SK-N-SH treated with all-trans-retinoic acid at 6 μM for 48 hours (cell line): ENCODE data around the gene DPYSL5.

ENCODE experiments used
- BACH2 ChIP-seq: fragments of 250-450 bp; sonication (Bioruptor Pico); IDR thresholded peaks from 2 replicates; pipeline ENCODE4 v1.9.0; 2021; ENCODE audit warnings: mild to moderate bottlenecking, borderline replicate concordance
- OSR1 ChIP-seq: fragments of 250-450 bp; sonication (Bioruptor Pico); IDR thresholded peaks from 2 replicates; pipeline ENCODE4 v1.8.0; 2022; ENCODE audit warnings: moderate library complexity, mild to moderate bottlenecking, inconsistent platforms
- PPARA ChIP-seq: fragments of 250-450 bp; sonication (Bioruptor Pico); IDR thresholded peaks from 2 replicates; pipeline ENCODE4 v1.5.0; 2020; ENCODE audit warnings: mild to moderate bottlenecking, borderline replicate concordance
- TCF4 ChIP-seq: fragments of 250-450 bp; sonication (Bioruptor Pico); IDR thresholded peaks from 2 replicates; pipeline ENCODE4 v1.8.0; 2021; ENCODE audit warnings: mild to moderate bottlenecking, moderate library complexity, borderline replicate concordance
- TOX ChIP-seq: fragments of 250-450 bp; sonication (Bioruptor Pico); IDR thresholded peaks from 2 replicates; pipeline ENCODE4 v1.8.0; 2021; ENCODE audit warnings: mild to moderate bottlenecking, moderate library complexity, borderline replicate concordance
- ZC3H10 ChIP-seq: fragments of 250-450 bp; sonication (Bioruptor Pico); IDR thresholded peaks from 2 replicates; pipeline ENCODE4 v1.5.1; 2021; ENCODE audit warnings: mild to moderate bottlenecking, moderate library complexity
- ZFP3 ChIP-seq: fragments of 250-450 bp; sonication (Bioruptor Pico); IDR thresholded peaks from 2 replicates; pipeline ENCODE4 v1.5.0; 2020; ENCODE audit warnings: mild to moderate bottlenecking, moderate library complexity
- ZFP30 ChIP-seq: fragments of 450-650 bp; formaldehyde crosslinking; IDR thresholded peaks from 2 replicates; pipeline ENCODE4 v1.5.0; 2022; ENCODE audit warnings: mild to moderate bottlenecking, moderate library complexity
- ZNF565 ChIP-seq: fragments of 450-650 bp; formaldehyde crosslinking; conservative IDR thresholded peaks from 2 replicates; pipeline ENCODE4 v1.5.0; 2020; ENCODE audit warnings: low read depth, mild to moderate bottlenecking, moderate library complexity
- ZNF8 ChIP-seq: fragments of 450-650 bp; formaldehyde crosslinking; IDR thresholded peaks from 2 replicates; pipeline ENCODE4 v1.5.0; 2020; ENCODE audit warnings: mild to moderate bottlenecking, moderate library complexity
- TF ChIP-seq, protein P1 (sequence below): fragments of 250-450 bp; sonication (Bioruptor Pico); IDR thresholded peaks from 2 replicates; pipeline ENCODE4 v1.8.0; 2020; ENCODE audit warnings: mild to moderate bottlenecking, moderate library complexity, borderline replicate concordance
- TF ChIP-seq, protein P2 (sequence below): fragments of 250-450 bp; sonication (Bioruptor Pico); IDR thresholded peaks from 2 replicates; pipeline ENCODE4 v1.5.1; 2021; ENCODE audit warnings: mild to moderate bottlenecking, moderate library complexity
- TF ChIP-seq, protein P3 (sequence below): fragments of 250-450 bp; sonication (Bioruptor Pico); IDR thresholded peaks from 2 replicates; pipeline ENCODE4 v1.5.1; 2020; ENCODE audit warnings: low read depth, mild to moderate bottlenecking, moderate library complexity

DNA sequence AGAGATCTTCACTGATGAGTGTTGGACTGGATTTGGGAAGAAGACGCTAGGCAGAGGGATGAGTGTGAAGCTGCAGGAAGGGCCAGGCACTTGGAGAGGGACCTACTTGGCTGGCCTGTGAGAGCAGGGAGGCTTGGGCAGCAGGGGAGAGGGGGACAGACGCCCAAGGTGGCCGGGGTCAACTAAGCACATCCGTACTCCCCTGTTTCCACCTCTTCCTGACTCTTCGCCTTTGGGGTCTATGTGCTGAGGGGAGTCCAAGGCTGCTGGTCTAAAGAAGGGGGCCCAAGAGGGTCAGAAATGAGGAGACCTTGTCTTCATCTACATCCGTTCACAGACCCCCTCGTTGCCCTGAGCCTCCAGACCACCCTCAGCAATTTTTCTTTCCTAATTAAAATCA, 16.7 kb downstream of the DPYSL5 start:
- TF ChIP-seq ZFP30 (CRISPR knock-in tag) (no peak), ZFP3 (CRISPR knock-in tag) (no peak), TOX (CRISPR knock-in tag) (no peak), TCF4 (CRISPR knock-in tag) (no peak), OSR1 (no peak), ZNF565 (no peak), ZNF8 (no peak), ZC3H10 (CRISPR knock-in tag) (no peak), BACH2 (CRISPR knock-in tag) (no peak), PPARA (CRISPR knock-in tag) (no peak)
- TF ChIP-seq, protein P1, sequence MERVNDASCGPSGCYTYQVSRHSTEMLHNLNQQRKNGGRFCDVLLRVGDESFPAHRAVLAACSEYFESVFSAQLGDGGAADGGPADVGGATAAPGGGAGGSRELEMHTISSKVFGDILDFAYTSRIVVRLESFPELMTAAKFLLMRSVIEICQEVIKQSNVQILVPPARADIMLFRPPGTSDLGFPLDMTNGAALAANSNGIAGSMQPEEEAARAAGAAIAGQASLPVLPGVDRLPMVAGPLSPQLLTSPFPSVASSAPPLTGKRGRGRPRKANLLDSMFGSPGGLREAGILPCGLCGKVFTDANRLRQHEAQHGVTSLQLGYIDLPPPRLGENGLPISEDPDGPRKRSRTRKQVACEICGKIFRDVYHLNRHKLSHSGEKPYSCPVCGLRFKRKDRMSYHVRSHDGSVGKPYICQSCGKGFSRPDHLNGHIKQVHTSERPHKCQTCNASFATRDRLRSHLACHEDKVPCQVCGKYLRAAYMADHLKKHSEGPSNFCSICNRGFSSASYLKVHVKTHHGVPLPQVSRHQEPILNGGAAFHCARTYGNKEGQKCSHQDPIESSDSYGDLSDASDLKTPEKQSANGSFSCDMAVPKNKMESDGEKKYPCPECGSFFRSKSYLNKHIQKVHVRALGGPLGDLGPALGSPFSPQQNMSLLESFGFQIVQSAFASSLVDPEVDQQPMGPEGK: no peak
- TF ChIP-seq, protein P2, sequence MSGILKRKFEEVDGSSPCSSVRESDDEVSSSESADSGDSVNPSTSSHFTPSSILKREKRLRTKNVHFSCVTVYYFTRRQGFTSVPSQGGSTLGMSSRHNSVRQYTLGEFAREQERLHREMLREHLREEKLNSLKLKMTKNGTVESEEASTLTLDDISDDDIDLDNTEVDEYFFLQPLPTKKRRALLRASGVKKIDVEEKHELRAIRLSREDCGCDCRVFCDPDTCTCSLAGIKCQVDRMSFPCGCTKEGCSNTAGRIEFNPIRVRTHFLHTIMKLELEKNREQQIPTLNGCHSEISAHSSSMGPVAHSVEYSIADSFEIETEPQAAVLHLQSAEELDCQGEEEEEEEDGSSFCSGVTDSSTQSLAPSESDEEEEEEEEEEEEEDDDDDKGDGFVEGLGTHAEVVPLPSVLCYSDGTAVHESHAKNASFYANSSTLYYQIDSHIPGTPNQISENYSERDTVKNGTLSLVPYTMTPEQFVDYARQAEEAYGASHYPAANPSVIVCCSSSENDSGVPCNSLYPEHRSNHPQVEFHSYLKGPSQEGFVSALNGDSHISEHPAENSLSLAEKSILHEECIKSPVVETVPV (CRISPR knock-in tag): no peak
- TF ChIP-seq, protein P3, sequence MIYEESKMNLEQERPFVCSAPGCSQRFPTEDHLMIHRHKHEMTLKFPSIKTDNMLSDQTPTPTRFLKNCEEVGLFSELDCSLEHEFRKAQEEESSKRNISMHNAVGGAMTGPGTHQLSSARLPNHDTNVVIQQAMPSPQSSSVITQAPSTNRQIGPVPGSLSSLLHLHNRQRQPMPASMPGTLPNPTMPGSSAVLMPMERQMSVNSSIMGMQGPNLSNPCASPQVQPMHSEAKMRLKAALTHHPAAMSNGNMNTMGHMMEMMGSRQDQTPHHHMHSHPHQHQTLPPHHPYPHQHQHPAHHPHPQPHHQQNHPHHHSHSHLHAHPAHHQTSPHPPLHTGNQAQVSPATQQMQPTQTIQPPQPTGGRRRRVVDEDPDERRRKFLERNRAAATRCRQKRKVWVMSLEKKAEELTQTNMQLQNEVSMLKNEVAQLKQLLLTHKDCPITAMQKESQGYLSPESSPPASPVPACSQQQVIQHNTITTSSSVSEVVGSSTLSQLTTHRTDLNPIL (CRISPR knock-in tag): no peak
